KMS-11 (cell line): ENCODE results near the gene COL6A6.

Source experiments
- H2AFZ ChIP-seq: fragments of 200-600 bp; sonication (generic); 2 replicates; pipeline ENCODE4 v1.6.1; 2016; ENCODE audit warnings: antibody characterized with exemption, mixed run types, low read depth
- H3K27ac ChIP-seq: fragments of 200-600 bp; sonication (generic); 2 replicates; pipeline ENCODE4 v1.6.1; 2016; ENCODE audit warnings: mild to moderate bottlenecking, mixed run types
- H3K27me3 ChIP-seq: fragments of 200-600 bp; sonication (generic); 2 replicates; pipeline ENCODE4 v1.6.1; 2017; ENCODE audit warnings: mild to moderate bottlenecking, low read depth, mixed run types, moderate library complexity; ENCODE audit not compliant: insufficient read depth
- H3K36me3 ChIP-seq: fragments of 200-600 bp; sonication (generic); 2 replicates; pipeline ENCODE4 v1.6.1; 2017; ENCODE audit warnings: mild to moderate bottlenecking, mixed run types; ENCODE audit not compliant: insufficient read depth
- H3K4me1 ChIP-seq: fragments of 200-600 bp; sonication (generic); 2 replicates; pipeline ENCODE4 v1.6.1; 2016; ENCODE audit warnings: mild to moderate bottlenecking, low read depth, mixed run types; ENCODE audit not compliant: poor library complexity, severe bottlenecking
- H3K4me2 ChIP-seq: fragments of 200-600 bp; sonication (generic); 2 replicates; pipeline ENCODE4 v1.7.0; 2016; ENCODE audit warnings: mild to moderate bottlenecking, mixed run types
- H3K4me3 ChIP-seq: fragments of 200-600 bp; sonication (generic); IDR thresholded peaks from 2 replicates; pipeline ENCODE4 v1.6.1; 2017; ENCODE audit warnings: low read depth, low read length, mixed read lengths; ENCODE audit not compliant: insufficient read depth
- H3K79me2 ChIP-seq: fragments of 200-600 bp; sonication (generic); 2 replicates; pipeline ENCODE4 v1.6.1; 2016; ENCODE audit warnings: low read depth, mixed run types; ENCODE audit not compliant: insufficient read depth
- H3K9ac ChIP-seq: fragments of 200-600 bp; sonication (generic); 2 replicates; pipeline ENCODE4 v1.6.1; 2016; ENCODE audit warnings: mild to moderate bottlenecking, mixed run types
- H4K20me1 ChIP-seq: fragments of 200-600 bp; sonication (generic); 2 replicates; pipeline ENCODE4 v1.6.1; 2016; ENCODE audit warnings: mild to moderate bottlenecking, mixed run types; ENCODE audit not compliant: insufficient read depth
- TF ChIP-seq, protein P1 (sequence below): fragments of 200-600 bp; sonication (generic); conservative IDR thresholded peaks from 2 replicates; pipeline ENCODE4 v1.6.1; 2017; ENCODE audit warnings: low read depth, mild to moderate bottlenecking, antibody characterized with exemption, low read length, moderate library complexity, mixed read lengths

Gene COL6A6, protein sequence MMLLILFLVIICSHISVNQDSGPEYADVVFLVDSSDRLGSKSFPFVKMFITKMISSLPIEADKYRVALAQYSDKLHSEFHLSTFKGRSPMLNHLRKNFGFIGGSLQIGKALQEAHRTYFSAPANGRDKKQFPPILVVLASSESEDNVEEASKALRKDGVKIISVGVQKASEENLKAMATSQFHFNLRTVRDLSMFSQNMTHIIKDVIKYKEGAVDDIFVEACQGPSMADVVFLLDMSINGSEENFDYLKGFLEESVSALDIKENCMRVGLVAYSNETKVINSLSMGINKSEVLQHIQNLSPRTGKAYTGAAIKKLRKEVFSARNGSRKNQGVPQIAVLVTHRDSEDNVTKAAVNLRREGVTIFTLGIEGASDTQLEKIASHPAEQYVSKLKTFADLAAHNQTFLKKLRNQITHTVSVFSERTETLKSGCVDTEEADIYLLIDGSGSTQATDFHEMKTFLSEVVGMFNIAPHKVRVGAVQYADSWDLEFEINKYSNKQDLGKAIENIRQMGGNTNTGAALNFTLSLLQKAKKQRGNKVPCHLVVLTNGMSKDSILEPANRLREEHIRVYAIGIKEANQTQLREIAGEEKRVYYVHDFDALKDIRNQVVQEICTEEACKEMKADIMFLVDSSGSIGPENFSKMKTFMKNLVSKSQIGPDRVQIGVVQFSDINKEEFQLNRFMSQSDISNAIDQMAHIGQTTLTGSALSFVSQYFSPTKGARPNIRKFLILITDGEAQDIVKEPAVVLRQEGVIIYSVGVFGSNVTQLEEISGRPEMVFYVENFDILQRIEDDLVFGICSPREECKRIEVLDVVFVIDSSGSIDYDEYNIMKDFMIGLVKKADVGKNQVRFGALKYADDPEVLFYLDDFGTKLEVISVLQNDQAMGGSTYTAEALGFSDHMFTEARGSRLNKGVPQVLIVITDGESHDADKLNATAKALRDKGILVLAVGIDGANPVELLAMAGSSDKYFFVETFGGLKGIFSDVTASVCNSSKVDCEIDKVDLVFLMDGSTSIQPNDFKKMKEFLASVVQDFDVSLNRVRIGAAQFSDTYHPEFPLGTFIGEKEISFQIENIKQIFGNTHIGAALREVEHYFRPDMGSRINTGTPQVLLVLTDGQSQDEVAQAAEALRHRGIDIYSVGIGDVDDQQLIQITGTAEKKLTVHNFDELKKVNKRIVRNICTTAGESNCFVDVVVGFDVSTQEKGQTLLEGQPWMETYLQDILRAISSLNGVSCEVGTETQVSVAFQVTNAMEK (N-terminal part only)

DNA sequence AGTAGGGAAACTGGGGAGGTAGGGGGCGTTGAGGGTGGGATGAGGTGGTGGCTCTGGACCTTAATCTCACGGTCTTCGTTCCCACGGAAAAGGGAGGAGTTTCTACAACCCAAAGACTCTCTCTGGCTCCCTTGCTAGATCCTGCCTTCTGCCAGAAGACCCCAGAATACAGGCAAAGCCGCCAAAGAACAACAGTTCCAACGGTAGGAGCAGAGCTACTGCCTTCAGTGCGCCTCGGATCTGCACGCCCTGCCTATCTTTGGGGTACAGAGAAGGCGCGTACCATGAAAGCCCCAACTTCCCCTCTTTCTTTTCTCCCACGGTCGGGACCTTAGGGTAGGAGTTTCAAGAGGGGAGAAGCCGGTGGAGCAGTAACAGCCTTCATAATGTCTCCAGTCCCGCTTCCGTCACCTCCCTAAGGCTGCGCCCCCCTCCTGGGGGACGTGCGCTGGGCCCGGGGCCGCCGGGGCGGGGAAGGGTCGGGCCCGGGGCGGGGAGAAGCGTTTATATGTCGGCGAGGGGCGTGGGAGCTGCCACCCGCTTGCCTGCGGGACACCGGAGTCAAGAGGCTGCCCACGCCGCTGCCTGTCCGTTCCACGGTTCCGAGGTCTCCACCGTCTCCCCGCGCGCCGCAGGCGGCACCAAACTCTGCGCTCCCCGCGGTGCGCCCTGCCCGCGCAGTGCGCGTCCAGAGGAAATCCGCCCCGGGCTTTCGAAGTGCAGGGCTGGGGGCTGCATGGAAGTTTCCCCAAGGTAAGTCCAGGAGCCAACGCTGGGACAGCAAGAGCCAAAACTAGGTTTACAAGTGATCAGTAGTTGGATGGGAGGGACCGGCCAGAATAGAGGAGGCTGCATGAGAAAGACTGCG lies at the start of gene COL6A6:
Gene COL6A6, plus strand, starts transcription at position 533 of the 868 bp plus-strand sequence. CDS start 43,188 bp downstream, outside the sequence.
- H2AFZ ChIP-seq, result no peak within 1 kb of the TSS
- no peaks in the 10 kb centered on the region for H3K27me3 ChIP-seq
- TF ChIP-seq, protein P1, sequence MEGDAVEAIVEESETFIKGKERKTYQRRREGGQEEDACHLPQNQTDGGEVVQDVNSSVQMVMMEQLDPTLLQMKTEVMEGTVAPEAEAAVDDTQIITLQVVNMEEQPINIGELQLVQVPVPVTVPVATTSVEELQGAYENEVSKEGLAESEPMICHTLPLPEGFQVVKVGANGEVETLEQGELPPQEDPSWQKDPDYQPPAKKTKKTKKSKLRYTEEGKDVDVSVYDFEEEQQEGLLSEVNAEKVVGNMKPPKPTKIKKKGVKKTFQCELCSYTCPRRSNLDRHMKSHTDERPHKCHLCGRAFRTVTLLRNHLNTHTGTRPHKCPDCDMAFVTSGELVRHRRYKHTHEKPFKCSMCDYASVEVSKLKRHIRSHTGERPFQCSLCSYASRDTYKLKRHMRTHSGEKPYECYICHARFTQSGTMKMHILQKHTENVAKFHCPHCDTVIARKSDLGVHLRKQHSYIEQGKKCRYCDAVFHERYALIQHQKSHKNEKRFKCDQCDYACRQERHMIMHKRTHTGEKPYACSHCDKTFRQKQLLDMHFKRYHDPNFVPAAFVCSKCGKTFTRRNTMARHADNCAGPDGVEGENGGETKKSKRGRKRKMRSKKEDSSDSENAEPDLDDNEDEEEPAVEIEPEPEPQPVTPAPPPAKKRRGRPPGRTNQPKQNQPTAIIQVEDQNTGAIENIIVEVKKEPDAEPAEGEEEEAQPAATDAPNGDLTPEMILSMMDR, result no peak
- no peak within 1 kb of the TSS for H3K4me2 ChIP-seq
- no peaks in the 10 kb centered on the region for H3K4me1 ChIP-seq
- H3K36me3 ChIP-seq, result no peaks in the 10 kb centered on the region
- no peaks in the 10 kb centered on the region for H3K79me2 ChIP-seq
- no peaks in the 10 kb centered on the region for H4K20me1 ChIP-seq
- no peak within 1 kb of the TSS for H3K9ac ChIP-seq
- no peak within 1 kb of the TSS for H3K4me3 ChIP-seq
- H3K27ac ChIP-seq, result no peak within 1 kb of the TSS

DNA sequence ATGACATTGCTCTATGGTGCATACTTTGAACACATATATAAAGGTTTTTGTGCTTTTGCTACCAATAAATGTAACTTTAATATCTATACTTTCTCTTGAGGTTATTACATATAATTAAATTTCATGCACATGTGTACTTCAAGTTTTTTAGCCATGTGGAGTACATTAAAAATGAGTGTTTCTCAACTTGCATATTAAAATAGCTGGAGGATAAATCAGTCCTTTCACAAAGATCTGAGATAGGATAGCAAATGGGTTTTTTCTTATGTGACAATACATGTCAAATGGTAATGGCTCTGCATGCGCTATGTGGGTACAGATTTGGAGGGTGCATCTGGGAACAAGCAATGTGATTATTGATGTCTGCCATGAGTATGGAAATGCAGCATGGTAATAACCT lies 48.7 kb upstream of the COL6A6 start:
- no peaks in the 10 kb centered on the region for H3K79me2 ChIP-seq
- H3K4me3 ChIP-seq, result no peak overlapping the region
- H3K9ac ChIP-seq, result no peak overlapping the region
- peaks cover 6% of the 10 kb centered on the region for H3K4me1 ChIP-seq
- no peak overlapping the region for H2AFZ ChIP-seq
- no peak overlapping the region for H3K27ac ChIP-seq
- H3K27me3 ChIP-seq, result no peaks in the 10 kb centered on the region
- no peaks in the 10 kb centered on the region for H4K20me1 ChIP-seq
- H3K4me2 ChIP-seq, result no peak overlapping the region
- TF ChIP-seq, protein P1, result no peak
- no peaks in the 10 kb centered on the region for H3K36me3 ChIP-seq

DNA sequence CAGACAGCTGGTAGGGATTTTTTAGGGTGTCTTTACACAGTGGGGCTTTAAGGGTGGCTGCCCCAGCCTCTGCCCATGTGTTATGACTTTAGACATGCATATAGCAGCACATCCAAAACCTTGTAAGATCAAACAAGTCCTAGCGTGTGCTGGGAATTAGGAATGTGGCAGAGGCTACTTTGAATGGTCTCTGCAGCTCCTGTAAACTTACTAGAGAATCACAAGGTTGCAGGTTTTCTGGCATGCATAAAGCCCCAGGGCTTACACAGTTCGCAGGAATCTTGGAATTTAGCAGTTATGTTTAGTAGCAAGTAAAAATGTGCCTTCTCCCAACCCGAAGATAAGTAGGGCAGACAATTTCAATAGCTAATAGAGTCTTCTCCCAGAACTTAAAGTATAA lies 46.9 kb upstream of the COL6A6 start:
- Histone ChIP-seq H3K4me2 (no peak overlapping the region), H2AFZ (no peak overlapping the region), H3K36me3 (no peaks in the 10 kb centered on the region), H3K27ac (no peak overlapping the region), H3K4me1 (no peaks in the 10 kb centered on the region), H3K4me3 (no peak overlapping the region), H3K9ac (no peak overlapping the region), H3K27me3 (no peaks in the 10 kb centered on the region), H4K20me1 (no peaks in the 10 kb centered on the region), H3K79me2 (no peaks in the 10 kb centered on the region)
- TF ChIP-seq, protein P1, result no peak
